ENCODE results near the gene LEKR1. TPM values are rescaled to one million over a fixed set of nuclear protein-coding genes. Genes with fewer than 3 reads are reported as not detected.

LEKR1 gene
- total RNA-seq, 1 donor from 2014 or later, result 1.3 TPM

Other genes starting within 250 kb of the LEKR1 start
- 81.1 and 82.9 TPM in 2 replicates for gene TIPARP, start 151.8 kb upstream of the LEKR1 start, total RNA-seq